Endothelial cell (in vitro differentiated cells): ENCODE data around the gene HBD. TPM values are rescaled to one million over a fixed set of nuclear protein-coding genes. Genes with fewer than 3 reads are reported as not detected.
"Not testable (repeated sequence)": the region's sequence is repeated elsewhere in the genome, so short reads cannot be mapped to it uniquely, and the experiment has no call there.

ENCODE experiments used
- DNase-seq: peaks from one replicate; pipeline ENCODE4 v3.0.0; 2021; ENCODE audit warnings: low spot score
- H3K27ac Mint-ChIP-seq: one replicate; pipeline ENCODE4 v1.8.0; 2021; ENCODE audit warnings: mixed read lengths, inconsistent platforms; ENCODE audit not compliant: unreplicated experiment
- H3K27me3 Mint-ChIP-seq: one replicate; pipeline ENCODE4 v1.8.0; 2021; ENCODE audit warnings: mild to moderate bottlenecking, moderate library complexity, mixed read lengths, inconsistent platforms; ENCODE audit not compliant: unreplicated experiment
- H3K36me3 Mint-ChIP-seq: one replicate; pipeline ENCODE4 v1.8.0; 2021; ENCODE audit warnings: mild to moderate bottlenecking, low read depth, mixed read lengths, inconsistent platforms; ENCODE audit not compliant: unreplicated experiment
- H3K4me1 Mint-ChIP-seq: one replicate; pipeline ENCODE4 v1.8.0; 2021; ENCODE audit warnings: mild to moderate bottlenecking, mixed read lengths, inconsistent platforms; ENCODE audit not compliant: unreplicated experiment
- H3K4me3 Mint-ChIP-seq: one replicate; pipeline ENCODE4 v1.8.0; 2021; ENCODE audit warnings: mild to moderate bottlenecking, mixed read lengths, inconsistent platforms; ENCODE audit not compliant: unreplicated experiment
- H3K9me3 Mint-ChIP-seq: one replicate; pipeline ENCODE4 v1.8.0; 2021; ENCODE audit warnings: mixed read lengths, inconsistent platforms; ENCODE audit not compliant: unreplicated experiment
- total RNA-seq: library from RNA; stranded (reverse); fragmentation: NEBNext Ultra II Directional; extraction: Animal tissue kit (Norgen Biotek cat#: 25700); gene quantifications from one replicate; pipeline ENCODE4 v1.2.1, GENCODE V29; 2021; ENCODE audit not compliant: unreplicated experiment
- TF ChIP-seq, protein P1 (sequence below): fragments of 200-600 bp; sonication (generic); IDR thresholded peaks from one replicate; pipeline ENCODE4 v1.5.0; 2021; ENCODE audit warnings: antibody characterized with exemption; ENCODE audit not compliant: unreplicated experiment

Gene HBD
- total RNA-seq, 1 donor from 2014 or later, result not detected

DNA sequence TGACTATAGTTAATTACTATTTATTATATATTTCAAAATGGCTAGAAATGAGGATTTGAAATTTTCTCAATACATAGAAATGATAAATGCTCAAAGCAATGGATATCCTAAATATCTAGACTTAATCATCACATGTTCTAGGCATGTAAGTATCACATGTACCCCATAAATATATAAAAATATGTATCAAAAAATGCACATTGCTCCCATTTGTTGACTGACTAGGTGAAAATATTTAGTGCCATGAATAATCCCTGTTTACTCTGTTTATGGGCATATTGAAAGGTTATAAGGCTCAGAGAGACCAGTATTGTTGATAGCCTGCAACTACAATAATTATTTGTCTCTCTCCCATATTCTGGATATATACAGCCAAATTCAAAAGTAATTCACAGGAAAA, 32.3 kb upstream of the HBD start:
- H3K27me3 Mint-ChIP-seq, result no peaks in the 10 kb centered on the region

DNA sequence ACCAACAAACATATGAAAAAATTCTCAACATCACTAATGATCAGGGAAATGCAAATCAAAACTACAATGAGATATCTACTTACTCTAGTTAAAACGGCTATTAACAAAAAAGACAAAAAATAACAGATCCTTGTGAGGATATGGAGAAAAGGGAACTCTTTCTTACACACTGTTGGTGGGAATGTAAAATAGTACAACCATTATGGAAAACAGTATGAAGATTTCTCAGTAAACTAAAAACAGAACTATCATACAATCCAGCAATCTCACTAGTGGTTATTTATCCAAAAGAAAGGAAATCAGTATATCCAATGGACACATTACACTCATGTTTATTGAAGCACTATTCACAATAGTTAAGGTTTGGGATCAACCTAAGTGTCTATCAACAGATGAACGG, 31.5 kb upstream of the HBD start:
- H3K27me3 Mint-ChIP-seq, result no peaks in the 10 kb centered on the region
- H3K36me3 Mint-ChIP-seq, result no peaks in the 10 kb centered on the region
- no peak overlapping the region for H3K4me3 Mint-ChIP-seq
- H3K4me1 Mint-ChIP-seq, result no peaks in the 10 kb centered on the region
- TF ChIP-seq, protein P1, sequence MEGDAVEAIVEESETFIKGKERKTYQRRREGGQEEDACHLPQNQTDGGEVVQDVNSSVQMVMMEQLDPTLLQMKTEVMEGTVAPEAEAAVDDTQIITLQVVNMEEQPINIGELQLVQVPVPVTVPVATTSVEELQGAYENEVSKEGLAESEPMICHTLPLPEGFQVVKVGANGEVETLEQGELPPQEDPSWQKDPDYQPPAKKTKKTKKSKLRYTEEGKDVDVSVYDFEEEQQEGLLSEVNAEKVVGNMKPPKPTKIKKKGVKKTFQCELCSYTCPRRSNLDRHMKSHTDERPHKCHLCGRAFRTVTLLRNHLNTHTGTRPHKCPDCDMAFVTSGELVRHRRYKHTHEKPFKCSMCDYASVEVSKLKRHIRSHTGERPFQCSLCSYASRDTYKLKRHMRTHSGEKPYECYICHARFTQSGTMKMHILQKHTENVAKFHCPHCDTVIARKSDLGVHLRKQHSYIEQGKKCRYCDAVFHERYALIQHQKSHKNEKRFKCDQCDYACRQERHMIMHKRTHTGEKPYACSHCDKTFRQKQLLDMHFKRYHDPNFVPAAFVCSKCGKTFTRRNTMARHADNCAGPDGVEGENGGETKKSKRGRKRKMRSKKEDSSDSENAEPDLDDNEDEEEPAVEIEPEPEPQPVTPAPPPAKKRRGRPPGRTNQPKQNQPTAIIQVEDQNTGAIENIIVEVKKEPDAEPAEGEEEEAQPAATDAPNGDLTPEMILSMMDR, result no peak
- DNase-seq, result no peak
- H3K27ac Mint-ChIP-seq, result no peak overlapping the region
- H3K9me3 Mint-ChIP-seq, result no peaks in the 10 kb centered on the region

More for the DNA sequence above, 32.3 kb upstream of the HBD start:
- no peak for DNase-seq
- H3K9me3 Mint-ChIP-seq, result no peaks in the 10 kb centered on the region
- TF ChIP-seq, protein P1, result no peak
- no peak overlapping the region for H3K4me3 Mint-ChIP-seq
- H3K36me3 Mint-ChIP-seq, result no peaks in the 10 kb centered on the region
- H3K27ac Mint-ChIP-seq, result no peak overlapping the region
- no peaks in the 10 kb centered on the region for H3K4me1 Mint-ChIP-seq

DNA sequence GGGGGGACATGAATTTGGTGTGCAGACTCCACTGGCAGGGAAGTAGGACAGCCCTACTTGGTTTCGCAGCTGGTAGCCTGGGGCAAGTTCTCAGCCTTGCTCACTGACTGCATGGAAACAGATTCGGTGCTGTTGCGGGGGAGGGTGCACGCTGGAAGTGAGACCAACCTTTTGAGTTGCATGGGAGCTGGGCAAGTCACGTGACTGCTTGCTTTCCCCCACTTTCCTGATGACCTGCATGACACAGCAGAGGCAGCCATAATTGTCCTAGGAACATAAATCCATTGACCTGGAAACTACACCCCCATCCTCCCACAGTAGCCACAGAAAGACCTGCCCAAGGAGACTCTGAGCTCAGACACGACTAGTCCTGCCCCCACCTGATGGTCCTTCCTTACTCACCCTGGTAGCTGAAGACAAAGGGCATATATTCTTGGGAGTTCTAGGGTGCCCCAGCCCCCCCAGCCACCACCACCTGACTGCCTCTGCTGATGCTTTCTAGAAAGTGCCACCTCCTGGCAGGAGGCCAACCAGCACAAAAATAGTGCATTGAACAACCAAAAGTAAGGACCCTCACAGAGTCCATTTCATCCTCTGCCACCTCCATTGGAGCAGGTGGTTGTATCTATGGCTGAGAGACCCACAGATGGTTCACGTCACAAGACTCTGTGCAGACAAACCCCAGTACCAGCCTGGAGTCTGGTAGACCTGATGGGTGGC, 24.4 kb upstream of the HBD start:
- Mint-ChIP-seq H3K4me3 (no peak overlapping the region), H3K9me3 (no peaks in the 10 kb centered on the region), H3K27me3 (peaks cover 2% of the 10 kb centered on the region), H3K36me3 (no peaks in the 10 kb centered on the region), H3K4me1 (no peaks in the 10 kb centered on the region), H3K27ac (no peak overlapping the region)
- DNase-seq, result no peak
- TF ChIP-seq, protein P1, result no peak

DNA sequence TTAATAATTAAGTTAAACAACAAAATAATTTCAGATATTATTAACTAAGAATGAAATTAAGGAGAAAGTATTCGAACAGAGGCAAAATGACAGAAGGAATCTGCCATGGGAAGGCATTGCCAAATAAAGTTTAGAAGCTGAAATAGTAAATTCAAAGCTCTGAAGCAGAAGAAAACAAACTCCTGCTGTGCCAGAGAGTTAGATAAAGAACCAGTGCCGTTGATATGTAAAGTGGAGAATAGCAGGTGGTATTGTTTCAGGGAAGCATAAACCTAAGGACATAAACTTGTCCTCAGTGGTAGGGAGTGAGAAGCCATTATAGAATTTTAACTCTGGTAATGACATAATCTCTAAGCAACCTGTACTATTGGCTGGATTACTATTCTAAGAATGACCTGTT, 23.0 kb upstream of the HBD start:
- TF ChIP-seq, protein P1, result no peak
- H3K9me3 Mint-ChIP-seq, result no peaks in the 10 kb centered on the region
- DNase-seq, result no peak
- H3K4me3 Mint-ChIP-seq, result no peak overlapping the region
- no peaks in the 10 kb centered on the region for H3K4me1 Mint-ChIP-seq
- no peak overlapping the region for H3K27ac Mint-ChIP-seq
- H3K36me3 Mint-ChIP-seq, result no peaks in the 10 kb centered on the region
- peaks cover 3% of the 10 kb centered on the region for H3K27me3 Mint-ChIP-seq

DNA sequence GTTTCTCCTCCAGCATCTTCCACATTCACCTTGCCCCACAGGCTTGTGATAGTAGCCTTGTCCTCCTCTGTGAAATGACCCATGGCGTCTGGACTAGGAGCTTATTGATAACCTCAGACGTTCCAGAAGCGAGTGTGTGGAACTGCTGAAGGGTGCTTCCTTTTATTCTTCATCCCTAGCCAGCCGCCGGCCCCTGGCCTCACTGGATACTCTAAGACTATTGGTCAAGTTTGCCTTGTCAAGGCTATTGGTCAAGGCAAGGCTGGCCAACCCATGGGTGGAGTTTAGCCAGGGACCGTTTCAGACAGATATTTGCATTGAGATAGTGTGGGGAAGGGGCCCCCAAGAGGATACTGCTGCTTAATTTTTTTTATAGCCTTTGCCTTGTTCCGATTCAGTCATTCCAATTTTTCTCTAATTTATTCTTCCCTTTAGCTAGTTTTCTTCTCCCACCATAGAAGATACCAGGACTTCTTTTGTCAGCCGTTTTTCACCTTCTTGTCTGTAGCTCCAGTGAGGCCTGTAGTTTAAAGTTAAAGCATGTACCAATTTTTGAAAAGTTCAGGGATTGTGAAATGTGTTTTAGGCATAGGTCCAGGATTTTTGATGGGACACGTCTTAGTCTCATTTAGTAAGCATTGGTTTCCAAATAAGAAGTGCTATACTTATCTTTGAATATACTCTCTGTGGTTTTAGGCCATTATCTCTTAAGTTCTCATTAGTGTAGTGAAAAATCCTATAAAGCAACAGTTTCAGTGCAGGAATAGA, 20.5 kb upstream of the HBD start, which contains the start of gene HBG2:
Gene HBG2 (minus strand): TSS at position 136 of the 768 bp plus-strand sequence. CDS start 53 bp downstream, at position 83.
- not testable (repeated sequence) for H3K27me3 Mint-ChIP-seq, DNase-seq, H3K9me3 Mint-ChIP-seq, H3K36me3 Mint-ChIP-seq, H3K4me1 Mint-ChIP-seq, H3K4me3 Mint-ChIP-seq, H3K27ac Mint-ChIP-seq

DNA sequence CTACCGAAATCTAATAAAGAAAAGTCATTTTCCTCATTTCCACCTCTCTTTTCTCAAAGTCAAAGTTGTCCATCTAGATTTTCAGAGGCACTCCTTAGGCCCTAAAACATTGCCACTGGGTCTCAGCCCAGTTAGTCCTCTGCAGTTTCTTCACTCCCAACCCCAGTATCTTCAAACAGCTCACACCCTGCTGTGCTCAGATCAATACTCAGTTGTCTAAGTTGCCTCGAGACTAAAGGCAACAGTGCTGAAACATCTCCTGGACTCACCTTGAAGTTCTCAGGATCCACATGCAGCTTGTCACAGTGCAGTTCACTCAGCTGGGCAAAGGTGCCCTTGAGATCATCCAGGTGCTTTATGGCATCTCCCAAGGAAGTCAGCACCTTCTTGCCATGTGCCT, 19.7 kb upstream of the HBD start:
- not testable (repeated sequence) for H3K4me3 Mint-ChIP-seq, DNase-seq, H3K27ac Mint-ChIP-seq, H3K36me3 Mint-ChIP-seq, H3K4me1 Mint-ChIP-seq, H3K27me3 Mint-ChIP-seq, H3K9me3 Mint-ChIP-seq

DNA sequence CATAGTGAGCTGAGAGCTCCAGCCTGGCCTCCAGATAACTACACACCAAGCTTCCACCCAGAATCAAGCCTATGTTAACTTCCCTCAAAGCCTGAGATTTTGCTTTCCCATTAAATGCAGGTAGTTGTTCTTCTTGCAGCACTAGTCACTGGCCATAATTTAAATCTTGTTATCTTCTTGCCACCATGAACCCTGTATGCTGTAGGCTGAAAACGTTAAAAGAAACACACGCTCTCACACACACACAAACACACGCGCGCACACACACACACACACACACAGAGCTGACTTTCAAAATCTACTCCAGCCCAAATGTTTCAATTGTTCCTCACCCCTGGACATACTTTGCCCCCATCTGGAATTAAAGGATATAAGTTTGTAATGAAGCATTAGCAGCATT, 19.2 kb upstream of the HBD start:
- not testable (repeated sequence) for H3K9me3 Mint-ChIP-seq, H3K4me3 Mint-ChIP-seq, H3K36me3 Mint-ChIP-seq, H3K27me3 Mint-ChIP-seq, DNase-seq, H3K27ac Mint-ChIP-seq, H3K4me1 Mint-ChIP-seq
